DMS79 (cell line): ENCODE results near the gene ARHGEF25.
"Not testable (repeated sequence)": the region's sequence is repeated elsewhere in the genome, so short reads cannot be mapped to it uniquely, and the experiment has no call there.

Experiments used
- DNase-seq: peaks from one replicate; lab custom pipeline; 2025; lab: John Stamatoyannopoulos, UW

Gene ARHGEF25

DNA sequence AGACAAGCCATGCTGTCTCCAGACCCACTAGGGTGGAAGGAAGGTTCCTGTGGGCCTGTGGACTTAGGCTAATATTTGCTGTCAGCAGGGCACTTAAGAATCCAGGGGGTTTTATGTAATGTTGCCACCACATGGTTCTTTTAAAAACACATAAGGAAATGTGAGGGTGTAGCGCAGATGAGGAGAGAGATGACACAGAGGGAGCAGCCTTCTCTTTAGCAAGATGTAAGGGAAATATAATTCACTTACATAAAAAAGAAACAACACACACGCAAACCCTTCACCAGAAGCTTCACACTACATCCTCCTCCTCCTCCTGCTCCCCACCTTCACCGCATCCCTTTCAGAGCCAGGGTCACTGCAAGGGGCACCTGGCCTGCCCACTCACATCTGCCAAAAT is 25.1 kb upstream of the ARHGEF25 start:
- DNase-seq = no peak

DNA sequence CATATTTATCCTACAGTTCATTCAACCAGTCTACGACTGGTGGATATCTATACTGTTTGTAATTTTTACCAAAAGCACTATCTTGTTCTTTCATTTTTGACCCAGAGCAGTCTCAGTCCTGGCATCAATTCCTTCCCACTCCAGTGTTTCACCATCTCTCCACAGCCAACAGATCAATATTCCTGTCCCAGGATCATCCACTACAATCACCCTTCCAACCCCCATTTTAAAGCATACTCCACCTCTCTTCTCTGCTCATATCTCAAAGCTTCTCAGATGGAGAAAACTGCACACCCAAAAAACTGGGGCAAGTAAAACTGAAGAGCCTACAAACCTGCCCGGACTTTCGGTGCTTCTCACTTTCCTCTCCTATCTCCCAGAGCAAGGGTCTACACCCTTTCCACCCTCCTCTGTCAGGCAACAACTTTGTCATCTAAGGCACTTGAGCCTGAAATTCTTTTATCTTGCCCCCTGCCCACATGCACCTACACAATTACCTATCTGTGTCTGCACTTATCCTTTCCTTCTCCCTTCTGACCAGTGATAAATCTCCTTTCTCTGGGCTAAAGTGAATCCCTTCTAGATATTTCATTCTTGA is 24.3 kb upstream of the ARHGEF25 start:
- no peak for DNase-seq

DNA sequence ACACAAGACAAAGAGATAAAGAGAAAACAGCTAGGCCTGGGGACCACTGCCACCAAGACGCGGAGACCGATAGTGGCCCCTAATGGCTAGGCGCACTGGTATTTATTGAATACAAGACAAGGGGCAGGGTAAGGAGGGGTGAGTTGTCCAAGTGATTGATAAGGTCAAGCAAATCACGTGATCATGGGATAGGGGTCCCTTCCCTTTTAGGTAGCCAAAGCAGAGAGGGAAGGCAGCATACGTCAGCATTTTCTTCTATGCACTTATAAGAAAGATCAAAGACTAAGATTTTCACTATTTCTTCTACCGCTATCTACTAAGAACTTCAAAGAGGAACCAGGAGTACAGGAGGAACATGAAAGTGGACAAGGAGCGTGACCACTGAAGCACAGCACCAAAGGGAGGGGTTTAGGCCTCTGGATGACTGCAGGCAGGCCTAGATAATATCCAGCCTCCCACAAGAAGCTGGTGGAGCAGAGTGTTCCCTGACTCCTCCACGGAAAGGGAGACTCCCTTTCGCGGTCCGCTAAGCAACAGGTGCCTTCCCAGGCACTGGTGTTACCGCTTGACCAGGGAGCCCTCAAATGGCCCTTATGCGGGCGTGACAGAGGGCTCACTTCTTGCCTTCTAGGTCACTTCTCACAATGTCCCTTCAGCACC is 22.2 kb upstream of the ARHGEF25 start:
- not testable (repeated sequence) for DNase-seq

DNA sequence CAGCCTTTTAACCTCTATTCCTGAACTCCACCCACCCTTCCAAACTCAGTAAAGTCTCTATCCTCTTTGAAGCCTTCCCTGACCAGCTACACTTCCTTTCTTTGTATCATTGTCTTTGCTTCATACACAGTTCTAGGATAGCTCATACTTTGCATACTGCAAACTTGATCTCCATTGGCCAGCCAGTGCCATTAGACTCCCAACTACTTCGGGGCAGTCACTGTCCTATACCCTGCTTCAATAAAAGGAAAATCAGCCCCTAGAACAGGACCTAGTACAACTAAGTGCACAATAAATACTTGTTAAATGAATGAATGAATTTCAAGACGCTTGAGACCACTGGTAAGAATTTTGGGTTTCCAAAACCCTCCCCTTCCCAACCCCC is 20.8 kb upstream of the ARHGEF25 start:
- DNase-seq = no peak

DNA sequence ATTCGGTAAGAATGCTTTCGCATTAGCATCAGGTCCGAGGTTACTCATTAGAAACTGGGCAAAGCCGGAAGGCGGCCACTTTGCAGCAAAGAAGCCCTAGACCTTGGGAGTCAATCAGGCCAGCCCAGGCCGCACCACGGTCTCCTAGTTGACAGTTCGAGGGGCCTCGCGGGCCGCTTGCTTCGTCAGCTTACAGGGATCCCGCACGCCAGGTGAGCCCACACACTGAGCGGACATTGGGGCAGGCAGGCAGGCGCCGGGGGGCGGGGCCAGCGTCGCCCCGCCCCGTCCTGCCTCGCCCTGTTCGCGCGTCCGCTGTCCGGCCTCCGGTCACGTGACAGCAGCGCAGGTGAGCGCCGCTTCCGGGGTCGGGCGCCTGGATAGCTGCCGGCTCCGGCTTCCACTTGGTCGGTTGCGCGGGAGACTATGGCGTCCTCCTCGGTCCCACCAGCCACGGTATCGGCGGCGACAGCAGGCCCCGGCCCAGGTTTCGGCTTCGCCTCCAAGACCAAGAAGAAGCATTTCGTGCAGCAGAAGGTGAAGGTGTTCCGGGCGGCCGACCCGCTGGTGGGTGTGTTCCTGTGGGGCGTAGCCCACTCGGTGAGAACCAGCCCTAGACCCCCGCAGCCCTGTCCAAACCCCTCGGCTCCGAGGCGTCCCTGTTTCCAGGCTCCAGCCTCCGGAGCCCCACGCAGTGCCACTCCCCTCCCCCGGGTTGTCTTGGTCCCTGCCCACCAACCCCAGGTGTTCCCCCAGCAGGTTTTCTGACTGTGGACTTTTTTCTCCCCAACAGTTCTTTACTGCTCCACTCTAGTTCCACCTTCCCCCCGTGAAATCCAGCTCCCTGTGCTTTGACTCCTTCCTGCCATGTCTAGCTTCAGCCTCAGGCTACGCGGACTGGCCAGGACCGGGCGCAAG is 20.1 kb upstream of the ARHGEF25 start, which contains the start of gene PIP4K2C:
PIP4K2C (plus strand) TSS at position 329 of the 918 bp plus-strand sequence; CDS start at position 427, 98 bp downstream.
- peak; percentile 62 for DNase-seq

DNA sequence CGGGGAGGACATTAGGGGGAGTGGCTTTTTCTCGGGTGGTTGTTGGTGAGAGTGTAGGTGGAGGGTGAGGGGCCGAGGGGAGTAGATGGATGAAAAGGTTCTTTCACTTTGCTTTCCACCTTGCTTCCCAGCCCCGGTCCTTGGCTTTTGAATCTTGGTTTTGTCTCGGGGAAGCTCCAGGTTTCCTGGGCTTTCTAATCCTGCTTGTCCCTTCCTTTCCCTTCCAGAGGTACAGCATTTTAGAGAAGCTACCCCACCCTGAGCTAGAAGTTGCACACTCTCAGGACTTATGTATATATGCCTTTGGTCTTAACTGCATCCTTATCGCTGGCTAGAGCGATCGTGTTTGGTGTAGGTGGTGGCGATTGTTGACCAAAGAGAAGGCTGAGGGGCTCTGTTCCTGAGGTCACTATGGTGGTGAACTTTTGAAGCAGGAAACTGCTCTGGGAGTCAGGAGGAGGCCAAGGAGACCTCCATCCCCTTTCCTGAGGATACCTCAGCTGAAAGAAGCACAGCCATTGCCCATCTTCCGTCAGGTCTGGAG is 19.4 kb upstream of the ARHGEF25 start:
- DNase-seq = no peak

DNA sequence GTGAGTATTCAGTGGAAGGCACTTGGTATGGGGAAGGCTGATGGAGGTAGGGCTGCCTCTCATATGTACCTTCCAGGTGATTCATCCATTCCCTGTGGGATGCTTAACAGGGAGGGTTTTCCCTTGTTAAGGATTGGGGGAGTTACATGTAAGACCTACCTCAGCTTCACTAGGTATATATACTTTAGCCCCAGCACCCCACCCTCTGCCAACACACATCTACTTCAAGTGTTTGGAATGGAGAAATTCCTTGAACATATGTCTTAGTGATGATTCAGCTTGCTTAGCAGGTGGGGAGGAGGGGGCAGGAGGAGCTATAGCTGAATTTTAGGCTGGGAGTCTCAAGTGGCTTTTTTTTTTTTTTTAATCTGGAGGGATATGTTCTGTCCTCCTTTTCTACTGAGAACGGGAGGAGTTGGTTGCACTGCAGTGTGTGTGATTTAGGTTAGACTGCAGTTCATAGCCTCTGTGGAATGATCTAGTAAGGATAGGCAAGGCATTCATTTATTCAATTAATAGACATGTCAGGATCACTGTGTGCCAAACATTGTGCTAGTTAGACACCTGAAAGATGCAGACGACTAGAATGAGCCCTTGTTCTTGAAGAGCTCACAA is 18.6 kb upstream of the ARHGEF25 start:
- DNase-seq = no peak

DNA sequence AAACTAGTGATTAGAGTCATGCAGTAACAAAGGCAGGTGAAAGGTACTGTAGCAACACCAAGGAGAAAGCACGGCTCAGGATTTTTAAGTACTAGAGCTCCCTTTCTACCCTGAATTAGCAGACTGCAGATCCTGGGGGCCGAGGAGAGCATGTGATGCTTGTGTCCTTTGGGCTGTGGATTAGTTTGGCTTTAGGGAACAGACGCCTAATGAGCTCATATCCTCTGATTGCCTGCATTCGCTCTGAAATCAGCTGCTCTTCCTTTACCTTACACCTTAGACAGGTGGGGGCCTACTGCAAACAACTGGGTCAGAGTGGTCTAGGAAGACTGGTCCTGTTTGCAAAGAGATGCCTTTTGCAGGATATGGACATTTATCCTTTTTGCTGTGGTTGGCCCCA is 18.0 kb upstream of the ARHGEF25 start:
- no peak for DNase-seq

DNA sequence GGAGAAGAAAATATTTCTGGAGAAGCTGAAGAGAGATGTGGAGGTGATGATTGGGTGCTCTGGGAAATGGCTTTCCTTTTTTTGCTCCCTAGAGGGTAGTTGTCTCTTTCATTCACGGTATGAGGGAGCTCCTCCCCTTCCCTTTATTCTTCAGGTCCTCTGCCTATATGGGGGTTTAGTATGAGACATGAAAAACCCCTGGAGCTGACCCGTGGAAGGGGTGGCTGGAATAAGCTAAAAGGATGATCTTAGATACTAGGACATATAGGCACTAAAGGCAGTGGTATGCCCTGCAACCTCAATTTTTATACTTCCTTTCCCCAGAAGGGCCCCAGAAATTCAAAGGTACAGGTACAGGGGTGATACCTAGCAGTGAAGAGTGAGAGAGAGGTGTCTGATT is 10.8 kb upstream of the ARHGEF25 start:
- DNase-seq = no peak

DNA sequence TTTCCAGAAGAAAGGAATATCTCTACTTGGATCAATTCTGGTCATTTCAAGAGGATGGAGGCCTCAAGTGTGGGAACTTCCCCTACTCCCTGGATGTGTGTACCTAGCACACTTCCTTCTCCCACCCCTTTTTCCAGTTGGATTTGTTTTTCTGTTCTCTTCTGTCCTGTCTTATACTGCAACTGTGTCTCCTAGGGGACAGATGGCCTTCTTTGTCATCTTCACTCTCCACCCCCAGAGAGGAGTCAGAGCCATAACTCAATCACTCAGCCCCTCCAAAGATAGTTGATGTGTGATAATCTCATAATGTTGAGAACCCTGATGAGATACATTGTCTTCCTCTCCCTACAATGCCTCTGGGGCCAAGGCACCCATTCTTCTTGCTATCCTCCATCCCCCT is 8.7 kb upstream of the ARHGEF25 start:
- no peak for DNase-seq

DNA sequence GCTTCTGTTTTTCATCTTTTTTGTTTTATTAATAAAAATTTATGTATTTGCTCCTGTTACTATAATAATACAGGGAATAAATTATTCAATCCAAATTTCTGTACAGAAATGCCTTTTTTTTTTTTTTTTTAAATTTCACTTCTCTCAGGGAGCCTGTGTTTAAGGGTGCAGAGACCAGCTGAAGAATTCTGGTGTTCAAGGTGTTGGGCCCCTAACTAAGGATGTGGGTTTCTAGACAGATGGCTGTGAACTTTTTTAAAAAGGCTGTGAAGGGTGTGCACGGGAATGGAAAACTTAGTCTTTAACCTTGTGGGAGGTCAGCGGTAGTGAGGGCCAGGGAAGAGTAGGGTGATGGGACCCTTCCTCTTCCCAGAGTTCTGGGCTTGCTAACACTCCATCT is 7.9 kb upstream of the ARHGEF25 start:
- no peak for DNase-seq

DNA sequence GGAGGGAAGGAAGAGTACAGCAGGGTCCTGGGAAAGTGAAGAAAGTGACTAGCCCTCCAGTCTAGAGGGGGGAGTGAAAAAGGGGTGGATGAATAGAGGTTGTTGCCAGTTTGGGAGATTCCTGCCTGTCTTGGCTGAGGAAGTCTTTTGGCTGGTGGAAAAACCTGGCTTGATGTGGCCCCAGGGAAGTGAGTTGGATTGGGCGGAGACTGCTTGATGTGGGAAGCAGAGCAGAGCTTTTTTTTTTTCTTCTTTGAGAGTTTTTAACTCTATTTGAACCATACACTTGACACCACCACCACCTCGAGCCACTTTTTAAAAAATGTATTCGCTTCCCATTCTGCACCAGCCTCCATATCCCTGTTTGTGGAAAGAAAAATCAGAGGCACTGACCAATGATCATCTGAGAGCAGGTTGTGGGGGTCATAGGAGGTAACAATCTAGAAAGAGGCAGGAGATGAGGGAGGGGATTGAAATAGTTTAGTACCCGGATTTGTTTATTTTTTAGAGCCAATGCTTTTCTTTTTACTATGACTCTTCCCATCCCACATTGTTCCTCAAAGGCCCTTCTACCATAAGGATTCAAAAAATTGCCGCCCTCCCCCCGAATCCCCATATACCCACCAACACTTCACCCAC is 7.3 kb upstream of the ARHGEF25 start:
- DNase-seq = no peak

DNA sequence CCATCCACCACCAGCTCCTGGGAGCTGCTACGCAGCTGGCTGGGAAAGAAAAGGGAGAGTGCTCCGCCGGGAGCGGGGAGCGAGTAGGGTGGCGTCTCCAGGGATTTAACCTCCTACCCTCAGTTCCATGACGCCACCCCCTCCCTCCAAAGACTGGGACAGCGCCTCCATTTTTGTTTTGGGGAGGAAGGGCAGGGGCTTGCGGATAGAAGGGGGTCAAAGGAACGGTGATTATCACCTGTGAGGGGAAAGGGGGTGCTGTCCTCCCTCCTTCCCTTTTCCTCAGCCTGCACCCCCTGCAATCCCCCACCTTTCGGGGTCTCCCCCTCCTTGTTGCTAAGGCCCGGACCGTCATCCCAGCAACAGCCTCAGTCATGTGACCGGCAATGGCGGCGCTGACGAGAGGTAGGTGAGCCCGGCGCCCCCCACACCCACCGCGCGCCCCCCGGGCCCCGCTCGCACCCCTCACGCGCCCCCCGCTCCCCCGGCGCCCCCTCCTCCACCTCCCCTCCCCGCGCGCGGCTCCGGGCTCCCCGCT is 6.7 kb upstream of the ARHGEF25 start, which contains the start of gene DTX3:
DTX3 (plus strand) TSS at position 371 of the 538 bp plus-strand sequence. CDS start 1,694 bp downstream, outside the sequence.
- no peak for DNase-seq

DNA sequence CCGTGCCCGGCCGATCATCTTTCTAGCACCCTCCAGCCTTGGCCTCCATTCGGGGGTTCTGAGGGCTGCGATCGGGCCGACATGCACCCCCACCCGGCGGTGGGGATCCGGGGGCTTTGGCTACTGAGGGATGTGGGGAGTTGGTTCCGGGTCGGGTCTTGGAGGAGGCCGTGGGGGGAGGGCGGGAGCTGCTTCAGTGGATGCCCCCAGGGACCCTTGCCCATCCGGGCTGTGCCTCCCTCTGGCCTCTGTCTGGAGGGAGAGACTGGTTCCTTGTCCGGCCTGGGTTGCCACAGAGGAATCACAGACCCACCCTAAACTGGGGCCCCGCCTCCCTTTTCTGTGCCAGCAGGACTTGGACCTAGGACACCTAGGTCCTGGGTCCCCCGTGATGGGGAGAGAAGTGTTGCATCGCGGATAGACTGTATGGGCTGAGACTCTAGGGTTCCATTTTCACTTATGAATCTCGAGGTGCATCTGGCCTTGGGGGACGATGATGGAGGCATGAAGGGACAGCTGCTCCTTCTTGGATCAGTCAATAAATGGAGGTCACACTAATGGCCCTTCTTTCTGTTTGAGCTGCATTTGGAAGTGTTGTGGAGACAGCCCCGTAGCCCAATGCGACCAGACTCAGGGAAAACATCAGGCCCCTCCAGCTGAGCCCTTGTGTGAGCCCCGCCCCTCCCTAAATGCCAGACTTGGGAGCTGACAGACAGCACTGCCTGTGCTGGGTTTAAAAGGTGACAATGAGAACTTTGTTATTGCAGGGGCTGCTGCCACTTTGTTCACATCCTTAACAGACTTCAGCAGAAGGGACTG is 6.0 kb upstream of the ARHGEF25 start:
- no peak for DNase-seq

DNA sequence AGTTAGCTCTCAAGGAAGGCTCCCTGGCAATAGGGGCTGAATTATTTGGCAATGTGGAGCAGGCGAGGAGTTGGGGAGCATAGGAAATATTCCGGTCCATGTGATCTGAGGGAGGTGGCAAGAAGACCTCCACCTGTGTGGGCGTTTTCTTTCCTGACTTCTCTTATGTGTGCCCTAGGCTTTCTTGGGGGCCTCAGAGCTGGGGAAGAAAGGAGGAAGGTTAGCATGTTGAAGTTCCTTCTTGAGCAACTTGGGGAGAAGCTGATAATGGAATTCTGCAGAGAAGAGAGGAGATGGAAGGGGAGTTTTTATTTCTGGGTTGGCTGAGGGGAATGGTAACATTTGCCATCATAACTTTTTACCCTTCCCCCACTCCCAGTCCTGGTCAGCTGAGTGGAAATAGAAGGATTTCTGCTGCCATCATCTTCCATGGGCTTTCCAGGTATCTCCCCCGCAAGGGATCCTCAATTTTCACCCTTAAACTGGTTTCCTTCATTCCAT is 5.4 kb upstream of the ARHGEF25 start:
- no peak for DNase-seq

DNA sequence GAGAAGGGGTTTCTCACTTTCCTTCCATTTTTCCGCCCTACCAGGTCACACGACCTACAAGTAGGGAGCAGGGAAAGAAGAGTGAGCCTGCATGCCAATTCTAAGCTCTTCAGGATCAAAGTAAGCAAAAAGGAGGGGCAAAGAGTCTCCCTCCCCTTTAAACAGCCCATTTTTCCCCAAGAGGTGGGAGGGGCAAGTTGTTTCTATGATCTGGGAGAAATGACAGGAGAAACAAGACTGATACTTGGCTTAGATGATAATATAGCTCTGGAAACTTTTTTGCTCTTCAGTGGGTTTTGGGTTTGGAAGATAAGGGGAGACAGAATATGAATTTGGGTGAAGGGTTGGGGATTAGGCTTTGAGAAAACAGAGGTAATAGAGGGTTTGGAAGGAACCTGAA is 4.8 kb upstream of the ARHGEF25 start:
- DNase-seq = no peak

DNA sequence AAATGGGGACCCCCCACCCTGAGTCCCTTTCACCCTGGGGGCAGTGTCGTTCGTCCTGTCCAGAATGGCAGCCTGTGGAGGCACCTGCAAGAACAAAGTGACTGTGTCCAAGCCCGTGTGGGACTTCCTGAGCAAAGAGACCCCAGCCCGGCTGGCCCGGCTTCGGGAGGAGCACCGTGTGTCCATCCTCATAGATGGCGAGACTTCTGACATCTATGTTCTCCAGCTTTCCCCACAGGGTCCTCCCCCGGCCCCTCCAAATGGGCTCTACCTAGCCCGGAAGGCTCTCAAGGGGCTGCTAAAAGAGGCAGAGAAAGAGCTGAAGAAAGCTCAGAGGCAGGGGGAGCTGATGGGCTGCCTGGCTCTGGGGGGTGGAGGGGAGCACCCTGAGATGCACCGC is 4.4 kb upstream of the ARHGEF25 start:
- no peak for DNase-seq

DNA sequence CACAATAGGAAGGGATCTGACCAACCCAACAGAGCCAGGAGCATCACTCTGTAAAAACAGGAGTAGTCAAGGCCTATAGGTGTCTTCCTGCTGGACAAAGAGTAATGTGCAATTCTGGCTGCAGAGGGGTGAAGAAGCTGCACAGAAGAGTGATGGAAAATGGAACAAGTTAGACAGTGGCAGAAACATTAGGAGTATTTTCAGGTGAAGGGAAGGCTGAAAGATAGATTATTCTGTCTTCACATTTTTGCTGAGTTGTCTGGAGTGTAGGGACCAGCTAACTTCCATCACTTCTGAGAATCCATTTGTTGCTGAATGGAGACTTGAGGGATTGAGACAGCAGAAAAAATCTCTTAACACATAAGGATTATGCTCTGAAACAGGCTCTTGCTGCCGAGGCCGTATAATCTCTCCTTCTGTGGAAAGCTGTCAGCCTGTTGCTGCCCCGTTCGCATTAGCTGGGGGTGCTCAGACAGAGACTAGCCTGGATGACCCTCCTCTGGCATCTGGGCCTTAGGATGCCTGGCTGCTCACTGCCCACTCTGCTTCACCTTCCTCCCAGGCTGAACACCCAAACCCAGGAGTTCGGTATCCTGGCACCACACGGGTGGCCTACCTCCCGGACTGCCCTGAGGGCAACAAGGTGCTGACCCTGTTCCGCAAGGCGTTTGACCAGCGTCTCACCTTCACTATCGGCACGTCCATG is 3.1 kb upstream of the ARHGEF25 start:
- DNase-seq = no peak

DNA sequence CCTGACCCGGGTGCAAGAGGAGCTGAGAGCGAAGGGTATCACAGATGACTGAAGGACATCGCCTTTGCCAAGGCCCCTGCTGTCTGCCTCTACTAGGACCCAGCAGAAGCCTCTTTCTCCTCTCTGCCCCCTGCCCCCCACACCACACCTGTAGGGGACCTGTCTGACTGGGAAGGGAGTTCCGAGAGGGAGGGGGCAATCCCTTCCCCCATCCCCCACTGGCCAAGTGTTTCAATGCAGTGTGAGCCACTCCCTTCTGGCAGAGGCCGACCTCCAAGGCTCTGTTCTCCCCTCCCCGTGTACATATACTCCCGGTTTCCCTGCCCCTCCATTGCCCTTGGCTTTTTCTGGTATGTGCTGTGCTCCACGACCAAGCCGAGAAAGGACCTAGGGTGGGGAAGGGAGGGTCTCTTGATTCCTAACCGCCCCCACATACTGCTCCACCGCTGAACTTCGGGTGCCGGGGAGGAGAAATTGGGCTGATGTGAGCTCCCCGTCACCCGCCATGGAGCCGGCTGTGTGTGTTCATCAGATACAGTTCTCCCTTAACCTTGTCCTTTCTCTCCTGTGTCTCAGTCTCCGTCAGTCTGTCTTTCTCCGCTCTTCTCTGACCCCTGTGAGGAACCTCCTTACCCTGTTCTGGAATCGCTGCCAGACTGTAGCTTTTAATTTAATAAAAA is 2.0 kb upstream of the ARHGEF25 start:
- DNase-seq = no peak
